CD4-positive, alpha-beta T cell treated with Interleukin-1 beta for 1 hour (primary cell): ENCODE measurements around the gene MYH15.

Experiments used
- DNase-seq, 2 donors: peaks; one replicate each; pipeline ENCODE4 v3.0.0-alpha.2; 2020 to 2022

Gene MYH15

DNA sequence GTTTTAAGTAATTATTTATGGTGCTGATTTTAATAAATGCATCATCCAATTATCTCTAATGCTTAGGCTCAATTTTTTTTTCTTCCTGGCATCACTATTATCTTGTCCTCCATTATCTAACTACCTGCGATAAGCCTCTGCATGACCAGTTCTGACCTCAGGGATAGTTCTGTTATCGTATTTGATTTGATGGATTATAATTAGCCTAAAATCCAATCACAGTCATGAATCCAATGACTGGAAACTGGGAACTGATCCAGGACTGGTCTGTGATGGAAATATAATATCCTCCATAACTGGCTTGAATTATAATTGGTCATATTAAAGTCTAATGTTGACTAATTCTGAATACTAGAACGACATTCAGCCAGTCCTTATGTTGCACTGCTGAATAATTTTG, 1.1 kb downstream of the MYH15 start:
- no peak for DNase-seq

GRCh38 chr3:108507902-108508301, 2.5 kb downstream of the MYH15 start:
- DNase-seq: no peak

DNA sequence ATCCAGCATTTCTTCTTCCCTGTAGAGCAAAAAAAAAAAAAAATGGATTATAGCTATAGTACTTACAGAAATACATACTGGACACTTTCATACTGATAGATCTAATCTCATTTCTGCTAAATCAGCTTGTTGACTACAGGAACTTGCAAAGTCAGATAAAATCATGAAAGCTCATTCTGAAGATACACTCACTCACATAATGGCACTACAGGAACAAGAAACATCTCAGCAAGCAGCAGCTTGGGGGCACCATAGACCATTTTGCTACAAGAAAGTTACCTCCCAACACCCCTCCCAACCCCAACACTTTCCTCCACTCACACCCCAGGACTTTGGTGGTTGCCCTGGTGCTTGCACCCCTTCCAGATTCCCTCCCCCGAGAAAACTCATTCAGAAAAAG, 4.6 kb downstream of the MYH15 start:
- no peak for DNase-seq

DNA sequence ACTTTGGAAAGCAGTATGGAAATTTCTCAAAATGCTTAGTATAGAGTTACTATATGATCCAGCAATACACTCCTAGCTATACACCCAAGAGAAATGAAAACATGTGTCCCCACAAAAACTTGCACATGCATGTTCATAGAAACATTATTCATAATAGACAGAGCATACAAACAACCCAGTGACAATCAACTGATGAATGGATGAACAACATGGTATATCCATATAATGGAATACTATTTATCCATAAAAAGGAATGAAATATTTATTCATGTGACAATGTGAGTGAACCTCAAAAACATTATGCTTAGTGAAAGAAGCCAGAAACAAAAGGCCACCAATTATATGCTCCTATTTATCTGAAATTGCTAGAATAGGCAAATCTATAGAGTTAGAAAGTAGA, 6.7 kb downstream of the MYH15 start:
- DNase-seq: no peak

GRCh38 chr3:108501535-108501934, 8.9 kb downstream of the MYH15 start:
- DNase-seq: no peak

DNA sequence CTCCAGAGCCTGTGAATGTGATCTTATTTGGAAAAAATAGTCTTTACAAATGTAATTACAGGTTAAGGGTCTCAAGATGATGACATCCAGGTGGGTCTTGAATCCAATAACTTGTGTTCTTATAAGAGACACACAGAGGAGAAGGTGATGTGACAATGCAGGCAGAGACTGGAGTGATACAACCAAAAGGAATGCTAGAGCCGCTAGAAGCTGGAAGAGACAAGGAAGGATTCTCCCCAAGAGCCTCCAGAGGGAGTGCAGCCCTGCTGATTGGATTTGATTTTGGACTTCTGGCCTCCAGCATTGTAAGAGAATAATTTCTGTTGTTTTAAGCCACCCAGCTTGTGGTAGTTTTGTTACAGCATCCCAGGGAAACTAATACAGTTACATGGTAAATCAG, 9.7 kb downstream of the MYH15 start:
- DNase-seq: no peak

DNA sequence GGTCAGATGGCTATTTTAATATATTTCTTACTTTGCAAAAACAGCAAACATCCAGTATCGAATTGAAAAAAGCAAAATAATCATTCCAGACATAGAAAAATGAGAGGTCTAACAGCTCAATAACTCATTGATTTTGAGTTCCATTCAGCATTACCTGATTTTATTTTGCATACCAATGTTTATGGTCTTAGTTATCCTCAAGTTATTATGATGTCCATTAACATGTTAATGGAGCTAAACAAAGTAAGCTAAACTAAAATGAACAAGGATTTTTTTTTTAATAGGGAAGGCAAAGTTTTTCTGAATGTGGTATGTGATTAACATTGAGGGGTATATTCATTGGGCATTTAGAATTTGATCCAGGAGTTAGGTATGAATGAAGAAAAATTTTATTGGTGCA, 13.1 kb downstream of the MYH15 start:
- DNase-seq: no peak

GRCh38 chr3:108495717-108496116, 14.7 kb downstream of the MYH15 start:
- no peak for DNase-seq

DNA sequence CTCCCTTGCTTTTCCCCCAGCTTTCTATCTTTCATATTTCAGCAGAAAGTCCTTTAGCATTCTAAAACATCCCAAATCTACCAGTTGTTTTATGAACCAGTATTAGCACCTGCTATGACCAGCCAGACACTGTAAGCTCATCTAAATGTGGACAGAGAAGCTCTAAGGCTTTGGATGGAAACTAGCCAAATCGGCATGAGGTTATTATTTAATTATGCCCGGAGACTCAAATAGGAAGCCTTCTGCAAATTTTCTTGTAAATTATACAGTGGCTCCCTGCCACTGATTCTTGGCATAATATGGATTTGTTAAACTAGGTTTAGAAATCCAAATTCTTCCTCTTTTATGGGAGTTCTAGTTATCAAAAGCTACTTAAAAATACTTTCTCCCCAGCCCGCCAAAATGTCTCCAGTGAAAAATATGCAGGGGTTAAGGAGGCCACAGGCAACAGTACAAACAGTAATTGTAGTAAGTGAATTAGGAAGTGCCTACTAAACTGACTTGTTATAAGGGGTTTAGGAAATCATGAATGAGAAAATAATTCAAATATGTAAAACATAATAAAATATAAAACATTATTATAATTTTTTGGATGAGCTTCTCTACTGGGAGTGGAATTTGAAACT, 15.4 kb downstream of the MYH15 start:
- DNase-seq: no peak

GRCh38 chr3:108493862-108494261, 16.5 kb downstream of the MYH15 start:
- no peak for DNase-seq

DNA sequence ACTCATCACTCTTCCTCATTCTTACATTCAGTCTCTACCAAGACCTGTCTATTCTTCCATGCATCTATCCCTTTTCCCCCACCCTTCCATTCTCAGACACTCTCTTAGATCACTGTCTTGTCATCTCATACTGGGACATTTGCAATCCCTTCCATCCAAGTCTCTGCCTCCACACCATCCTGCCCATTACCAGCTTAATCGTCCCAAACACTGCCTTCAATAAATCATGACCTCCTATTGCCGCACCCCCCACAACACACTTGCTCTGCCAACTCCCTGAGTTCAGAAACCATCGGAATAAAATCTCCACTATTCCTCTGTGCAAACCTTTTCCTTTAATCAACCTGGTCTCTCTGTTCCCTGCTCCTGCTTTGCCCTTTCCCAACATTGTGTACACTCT, 18.9 kb downstream of the MYH15 start:
- DNase-seq: no peak

- DNase-seq: peak; percentile 39 to 72
Observed at GRCh38 chr3:108489776-108490175, 20.6 kb downstream of the MYH15 start.

GRCh38 chr3:108488631-108489030, 21.8 kb downstream of the MYH15 start:
- no peak for DNase-seq

DNA sequence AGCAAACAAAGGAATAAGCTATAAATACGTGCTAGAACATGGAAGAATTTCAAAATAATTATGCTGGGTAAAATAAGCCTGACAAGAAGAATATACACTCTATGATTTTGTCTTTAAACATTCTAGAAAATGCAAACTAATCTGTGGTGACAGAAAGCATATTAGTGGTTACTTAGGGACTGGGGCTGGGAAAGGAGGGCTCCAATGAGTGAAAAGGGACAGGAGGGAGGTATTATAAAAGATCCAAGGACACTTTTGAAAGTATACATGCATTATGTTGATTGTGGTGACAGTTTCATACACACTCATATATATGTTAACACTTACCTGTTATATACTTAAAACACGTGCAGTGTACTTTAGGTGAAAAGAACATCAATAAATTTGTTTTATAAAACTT, 23.0 kb downstream of the MYH15 start:
- no peak for DNase-seq

DNA sequence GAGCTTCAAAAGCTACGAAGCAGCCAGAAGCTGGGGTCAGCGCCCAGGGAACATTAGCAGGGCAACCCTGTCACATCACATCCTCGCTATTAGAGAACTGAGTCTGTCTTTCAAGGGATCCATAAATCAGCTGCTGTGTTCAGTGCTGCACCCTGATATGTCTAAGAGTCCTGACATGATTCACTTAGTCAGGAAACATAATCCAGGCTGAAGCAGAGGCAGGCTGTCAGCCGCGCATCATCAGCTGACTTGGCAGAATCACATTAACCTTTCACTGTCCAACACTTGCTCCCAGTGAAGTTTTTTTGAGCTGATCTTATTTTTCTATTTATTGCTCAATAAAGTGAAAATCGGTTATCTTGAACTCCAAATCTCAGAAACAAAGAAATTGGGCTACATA, 23.5 kb downstream of the MYH15 start:
- DNase-seq: no peak

DNA sequence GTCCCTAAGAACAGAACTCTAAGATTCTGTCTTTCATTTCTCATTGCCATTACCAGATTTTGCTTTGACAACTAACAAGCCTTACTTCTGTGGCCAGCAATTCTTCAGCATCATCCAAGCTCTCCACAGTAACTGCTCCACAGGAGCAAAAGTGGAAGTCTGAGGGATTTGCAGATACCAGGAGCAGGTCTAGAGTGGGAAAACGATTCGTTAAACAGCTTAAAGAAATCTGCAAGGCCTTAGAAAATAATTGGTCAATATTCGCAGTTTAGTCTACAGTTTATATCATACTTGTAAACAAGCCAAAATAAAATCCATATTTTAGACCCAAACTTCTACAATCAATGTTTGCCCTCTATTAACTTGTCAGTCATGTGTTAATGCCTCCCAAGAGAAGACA, 24.1 kb downstream of the MYH15 start:
- no peak for DNase-seq

DNA sequence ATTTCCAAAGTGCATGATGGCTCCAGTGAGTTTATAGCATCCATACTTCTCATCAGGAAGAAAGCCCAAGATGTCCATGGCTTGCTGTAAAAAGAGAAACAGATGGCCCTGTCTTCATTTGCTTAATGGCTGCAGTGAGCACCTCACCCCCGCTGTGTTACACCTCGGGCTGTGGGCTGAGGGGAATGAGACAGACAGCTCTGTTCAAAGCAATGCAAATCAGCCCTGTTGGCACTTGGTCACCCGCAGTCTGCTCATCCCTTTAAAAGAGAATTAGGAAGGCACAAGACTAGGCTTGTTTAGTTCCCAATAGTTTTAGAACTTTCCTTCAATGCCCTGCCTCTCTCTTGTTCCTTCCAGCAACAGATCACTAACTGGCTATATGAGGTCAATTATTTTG, 25.2 kb downstream of the MYH15 start:
- DNase-seq: no peak

DNA sequence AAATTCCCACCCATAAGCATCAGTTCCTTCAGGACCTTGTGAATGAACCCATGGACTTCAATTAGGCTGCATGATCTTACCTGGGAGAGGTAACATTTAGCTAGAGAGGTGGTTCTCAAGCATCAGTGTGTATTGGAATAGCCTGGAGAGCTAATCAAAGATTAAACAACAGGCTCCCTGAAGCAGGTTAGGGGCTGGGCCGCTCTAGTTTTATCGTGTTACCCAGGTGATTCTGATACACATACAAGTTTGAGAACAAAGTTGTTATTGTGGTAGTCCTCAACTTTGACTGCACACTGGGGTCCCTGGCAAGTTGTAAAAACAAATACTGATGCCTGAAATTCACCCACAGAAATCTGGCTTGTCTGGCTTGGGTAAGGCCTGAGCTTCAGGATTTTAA, 31.2 kb downstream of the MYH15 start:
- no peak for DNase-seq

- peak; percentile 51 to 58 for DNase-seq
Observed at GRCh38 chr3:108477511-108478147, 32.8 kb downstream of the MYH15 start.

GRCh38 chr3:108475220-108475782, 35.1 kb downstream of the MYH15 start:
- no peak for DNase-seq

- no peak for DNase-seq
Observed at GRCh38 chr3:108474581-108474980, 35.8 kb downstream of the MYH15 start.

GRCh38 chr3:108473711-108474110, 36.7 kb downstream of the MYH15 start:
- DNase-seq: no peak

DNA sequence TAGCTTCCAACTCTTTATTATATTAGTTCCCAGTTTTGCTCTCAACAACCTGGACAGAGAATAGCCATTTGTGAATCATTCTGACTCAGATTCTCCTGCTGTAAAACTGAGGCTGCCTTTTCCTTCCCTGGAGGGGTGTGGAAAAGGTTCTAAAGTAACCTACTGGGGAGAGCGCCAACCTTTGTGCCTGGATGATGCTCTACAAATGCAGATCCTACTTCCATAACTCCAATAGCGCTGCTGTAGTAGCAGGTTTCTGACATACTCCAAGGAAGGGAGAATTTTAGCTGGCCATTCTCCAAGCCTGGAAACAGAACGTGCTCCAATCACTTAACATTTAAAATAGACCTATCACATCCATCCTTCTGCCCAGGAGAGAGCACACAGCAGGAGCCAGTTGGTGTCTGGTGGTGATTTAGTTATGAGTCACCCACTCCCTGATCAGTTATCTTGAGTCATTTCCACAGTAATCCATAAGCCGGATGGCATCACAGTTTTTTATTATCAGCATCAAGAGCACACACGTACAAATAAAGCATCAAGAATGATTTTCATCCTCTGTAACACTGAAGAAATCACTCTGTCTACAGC, 38.3 kb downstream of the MYH15 start:
- DNase-seq: no peak

GRCh38 chr3:108471426-108471825, 39.0 kb downstream of the MYH15 start:
- DNase-seq: no peak
